HG03442 (cell line): ENCODE results near the gene RXRG.
A peak's percentile ranks its signal among the peaks of the same experiment; 100 is the strongest.
"Not testable (repeated sequence)": the region's sequence is repeated elsewhere in the genome, so short reads cannot be mapped to it uniquely, and the experiment has no call there.

ENCODE experiments used
- ATAC-seq: cut with Tn5 transposase; IDR thresholded peaks from one replicate; pipeline ENCODE4 v1.9.1; 2021; ENCODE audit warnings: mild to moderate bottlenecking, moderate library complexity; ENCODE audit not compliant: unreplicated experiment

The RXRG gene

DNA sequence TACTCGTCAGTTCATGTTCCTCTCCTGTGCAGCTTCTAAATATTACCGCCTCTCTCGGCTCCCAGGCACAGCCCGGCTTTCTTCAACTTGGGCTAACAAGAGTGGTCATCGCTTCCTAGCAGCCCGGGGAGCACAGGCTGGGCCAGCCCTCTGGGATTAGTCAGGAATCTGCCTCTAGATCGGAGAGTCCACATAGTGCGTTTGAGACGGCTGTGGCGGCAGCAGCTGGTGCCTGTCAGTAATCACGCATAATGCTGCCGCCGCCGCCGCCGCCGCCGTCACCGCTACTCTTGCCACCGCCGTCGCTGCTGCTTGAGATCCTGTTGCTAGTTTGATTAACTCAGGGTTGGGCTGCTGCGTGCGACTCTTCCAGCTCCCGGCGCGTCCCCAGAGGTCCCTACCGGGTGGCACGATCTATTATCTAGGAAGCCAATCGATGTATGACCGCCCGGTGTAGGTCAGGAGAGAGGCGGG, at the start of gene RXRG:
Gene RXRG, minus strand, starts transcription at position 230 of the 474 bp plus-strand sequence. CDS start 233 bp downstream, outside the sequence.
- ATAC-seq = no peak

DNA sequence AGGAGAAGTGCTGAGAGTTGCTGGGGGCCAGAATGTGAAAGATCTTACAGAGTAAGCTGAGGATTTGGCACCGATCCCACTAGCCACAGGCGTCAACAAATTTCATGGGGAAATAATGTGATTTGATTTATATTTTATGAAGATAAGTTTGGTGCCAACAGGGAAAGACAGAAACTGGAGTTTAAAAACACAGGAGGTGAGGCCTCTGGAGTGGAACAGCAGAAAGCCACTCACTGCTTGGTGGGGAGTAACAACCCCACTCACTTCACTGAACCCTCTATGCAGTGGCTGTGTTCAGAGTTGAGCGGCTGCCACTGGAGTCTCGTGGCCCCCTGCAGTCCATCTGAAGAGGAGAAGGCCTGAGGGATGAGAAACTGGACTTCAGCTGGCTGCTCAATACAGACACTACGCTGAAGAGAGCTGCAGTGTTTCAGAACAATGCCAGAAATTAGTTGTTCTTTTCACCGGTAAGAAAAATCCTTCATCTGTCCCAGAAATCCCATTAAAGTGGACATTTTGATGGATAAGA, 48.0 kb upstream of the RXRG start:
- no peak for ATAC-seq

GRCh38 chr1:165490175-165490574, 45.2 kb upstream of the RXRG start:
- ATAC-seq = no peak

DNA sequence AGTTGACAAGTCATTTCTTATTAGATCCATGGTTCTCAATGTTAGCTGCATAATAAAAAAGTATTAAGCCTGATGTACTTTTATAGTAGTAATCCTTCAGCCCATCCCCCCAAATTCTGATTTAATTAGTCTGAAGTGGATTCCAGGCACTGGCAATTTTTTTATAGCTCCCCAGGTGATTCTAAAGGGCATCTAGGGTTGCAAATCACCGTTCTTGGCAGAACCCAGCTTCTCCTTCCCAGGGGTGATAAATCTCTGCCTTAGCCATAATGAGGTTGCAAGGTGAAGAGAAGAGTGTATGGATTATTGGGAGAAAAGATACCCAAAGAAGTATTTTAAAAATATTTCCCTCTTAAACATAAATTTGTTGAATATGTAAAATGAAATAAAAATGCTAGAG, 43.0 kb upstream of the RXRG start:
- no peak for ATAC-seq

GRCh38 chr1:165486663-165487062, 41.7 kb upstream of the RXRG start:
- ATAC-seq = no peak

GRCh38 chr1:165485716-165486115, 40.8 kb upstream of the RXRG start:
- no peak for ATAC-seq

DNA sequence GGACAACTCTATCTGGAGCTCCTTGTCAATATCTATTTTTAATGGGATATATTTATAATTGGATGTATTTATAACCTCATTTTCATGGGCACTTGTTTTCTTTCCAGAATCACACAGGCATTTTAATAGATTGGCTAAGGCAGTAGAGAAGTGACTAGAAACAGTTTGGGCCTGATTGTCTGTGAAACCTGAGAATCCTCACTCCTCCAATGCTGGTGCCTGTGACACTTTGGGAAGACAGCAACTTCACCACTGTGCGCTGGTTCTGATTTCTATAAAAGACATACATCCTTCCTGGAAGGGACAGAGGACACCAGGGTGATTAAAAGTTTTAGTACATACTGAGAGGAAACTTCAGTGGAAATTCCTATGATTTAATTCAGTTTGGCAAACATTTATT, 39.6 kb upstream of the RXRG start:
- no peak for ATAC-seq

- no peak for ATAC-seq
Measured at GRCh38 chr1:165483412-165483811, 38.5 kb upstream of the RXRG start.

DNA sequence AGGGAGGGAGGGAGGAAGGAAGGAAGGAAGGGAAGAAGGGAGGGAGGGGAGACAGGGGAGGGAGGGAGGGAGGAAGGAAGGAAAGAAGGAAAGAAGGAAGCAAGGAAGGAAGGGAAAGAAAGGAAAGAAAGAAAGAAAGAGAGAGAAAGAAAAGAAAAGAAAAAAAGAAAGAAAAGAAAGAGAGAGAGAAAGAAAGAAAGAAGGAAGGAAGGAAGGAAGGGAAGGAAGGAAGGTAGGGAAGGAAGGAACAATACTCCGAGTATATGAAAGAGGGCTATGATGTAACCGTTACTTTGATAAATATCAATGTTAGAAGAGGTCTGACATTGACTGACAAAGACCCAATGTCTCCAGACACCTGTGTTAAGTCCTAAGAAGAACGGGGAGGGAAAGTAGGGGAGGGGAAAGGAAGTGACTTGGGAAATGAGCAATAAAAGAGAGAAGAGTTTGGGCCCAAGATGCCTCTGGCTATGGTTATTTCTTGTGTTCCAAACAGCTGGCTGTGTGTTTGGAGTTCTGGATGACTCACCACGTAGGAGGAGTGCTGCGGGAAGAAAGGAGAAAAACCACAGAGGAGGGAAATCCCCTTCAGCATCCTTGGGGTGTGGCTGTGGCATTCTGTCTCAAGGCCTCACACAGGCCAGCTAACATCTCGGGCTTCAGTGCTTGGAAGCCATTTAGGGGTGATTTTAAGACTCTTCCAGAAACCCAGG, 37.0 kb upstream of the RXRG start:
- peak; percentile 46 for ATAC-seq

GRCh38 chr1:165476776-165477175, 31.9 kb upstream of the RXRG start:
- ATAC-seq = no peak

DNA sequence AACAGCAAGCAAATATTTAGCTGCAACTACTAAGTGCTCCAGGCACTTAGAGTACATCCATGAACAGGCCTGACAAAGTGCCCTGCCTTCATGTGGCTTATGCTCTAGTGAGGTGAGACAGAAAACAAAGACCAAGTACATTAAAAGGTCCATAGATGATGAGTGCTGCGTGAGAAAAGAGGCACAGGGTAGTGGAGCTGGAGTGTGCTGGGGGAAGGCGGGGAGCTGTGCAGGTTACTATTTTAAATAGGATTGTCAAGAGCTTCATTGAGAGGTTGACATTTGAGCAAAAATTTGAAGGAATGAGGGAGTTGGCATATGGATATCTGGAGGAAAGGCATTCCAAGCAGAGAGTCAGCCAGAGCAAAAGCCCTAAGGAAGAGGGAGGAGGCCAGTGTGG, 29.3 kb upstream of the RXRG start:
- ATAC-seq = no peak

GRCh38 chr1:165473081-165473480, 28.2 kb upstream of the RXRG start:
- no peak for ATAC-seq

GRCh38 chr1:165468726-165469249, 23.9 kb upstream of the RXRG start:
- no peak for ATAC-seq

DNA sequence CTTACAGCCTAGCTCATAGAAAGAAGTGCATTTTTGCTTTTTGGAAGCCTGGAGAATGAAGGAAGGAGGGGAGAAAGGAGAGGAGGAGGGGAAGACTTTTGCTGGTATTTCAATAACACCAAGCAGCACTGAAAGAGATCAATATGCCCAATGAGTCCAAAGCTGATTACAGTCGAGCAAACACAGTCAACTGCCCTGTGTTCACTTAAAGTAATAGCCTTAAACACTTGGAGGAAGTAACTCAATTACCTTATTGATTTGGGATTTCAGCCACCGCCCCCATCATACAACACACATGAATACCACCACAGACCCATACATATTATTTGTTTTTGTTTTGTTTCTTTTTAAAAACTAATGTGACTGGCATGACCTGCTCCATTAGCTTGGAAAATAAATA, 23.3 kb upstream of the RXRG start:
- no peak for ATAC-seq

- ATAC-seq = no peak
Measured at GRCh38 chr1:165467706-165468105, 22.8 kb upstream of the RXRG start.

GRCh38 chr1:165463978-165464377, 19.1 kb upstream of the RXRG start:
- ATAC-seq = no peak

DNA sequence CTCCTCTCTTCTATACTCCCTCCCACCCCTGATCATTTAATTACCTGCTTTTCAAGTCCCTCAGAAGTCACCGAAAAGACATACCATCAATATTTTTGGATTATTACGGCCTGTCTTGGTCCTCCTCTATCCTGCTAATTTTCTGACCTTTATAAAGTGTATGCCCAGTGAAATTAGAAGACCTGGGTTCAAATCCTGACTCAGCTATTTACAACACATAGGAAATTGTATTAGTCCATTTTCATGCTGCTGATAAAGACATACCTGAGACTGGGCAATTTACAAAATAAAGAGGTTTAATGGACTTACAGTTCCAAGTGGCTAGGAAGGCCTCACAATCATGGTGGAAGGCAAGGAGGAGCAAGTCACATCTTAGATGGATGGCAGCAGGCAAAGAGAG, 14.8 kb upstream of the RXRG start:
- ATAC-seq = not testable (repeated sequence)

DNA sequence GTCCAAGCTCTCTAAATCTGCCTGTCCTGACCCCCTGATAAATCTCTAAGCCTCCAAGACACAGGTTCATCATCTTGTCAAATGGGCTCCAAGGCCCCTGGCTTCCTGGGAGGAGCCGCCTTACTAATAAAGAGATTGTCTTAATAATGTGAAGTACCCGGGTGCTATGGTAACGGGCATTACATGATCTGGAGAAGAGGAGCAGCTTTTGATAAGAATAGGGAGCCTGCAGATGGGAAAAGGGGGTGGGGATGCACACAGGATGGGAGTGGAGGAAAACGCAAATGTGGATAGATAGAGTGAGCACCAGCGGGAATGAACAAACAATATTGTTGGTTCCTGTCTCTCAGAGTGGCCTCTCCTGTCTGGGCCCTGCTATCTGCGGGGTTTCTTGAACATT, 11.9 kb upstream of the RXRG start:
- ATAC-seq = no peak

DNA sequence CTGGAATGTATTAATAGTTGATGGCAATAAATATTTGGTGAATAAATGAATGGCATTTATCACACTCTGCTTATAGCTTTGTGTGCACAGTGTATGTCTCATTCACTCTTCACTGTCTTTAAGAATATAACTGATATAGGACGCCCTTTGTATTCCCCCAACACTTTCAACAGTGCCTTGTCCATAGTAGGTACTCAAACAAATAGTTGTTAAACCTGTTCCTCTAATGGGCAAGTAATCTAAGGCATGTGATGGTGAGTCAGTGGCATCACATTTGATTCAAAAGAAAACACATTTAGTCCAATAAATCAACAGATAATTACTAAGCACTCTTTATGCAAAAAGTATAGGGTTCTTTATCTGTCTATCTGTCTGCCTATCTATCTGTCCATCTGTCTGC, 11.2 kb upstream of the RXRG start:
- ATAC-seq = no peak

DNA sequence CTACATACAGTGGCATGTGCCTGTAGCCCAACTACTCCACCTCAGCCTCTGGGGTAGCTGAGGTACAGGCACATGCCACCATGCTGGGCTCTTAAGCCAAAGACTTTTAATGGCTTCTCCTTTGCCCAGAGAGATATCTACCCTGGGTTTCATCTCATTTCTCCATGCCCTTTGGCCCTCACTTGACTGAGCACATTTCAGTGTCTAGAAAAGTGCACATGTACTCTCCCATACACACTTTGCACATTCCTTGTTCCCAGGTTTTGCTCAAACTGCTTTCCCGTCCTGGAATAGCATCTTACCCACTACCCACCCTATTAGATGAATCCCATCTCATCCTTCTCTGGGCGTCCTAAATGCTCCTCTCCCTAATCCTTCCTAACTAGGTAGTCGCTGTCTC, 10.2 kb upstream of the RXRG start:
- ATAC-seq = no peak

DNA sequence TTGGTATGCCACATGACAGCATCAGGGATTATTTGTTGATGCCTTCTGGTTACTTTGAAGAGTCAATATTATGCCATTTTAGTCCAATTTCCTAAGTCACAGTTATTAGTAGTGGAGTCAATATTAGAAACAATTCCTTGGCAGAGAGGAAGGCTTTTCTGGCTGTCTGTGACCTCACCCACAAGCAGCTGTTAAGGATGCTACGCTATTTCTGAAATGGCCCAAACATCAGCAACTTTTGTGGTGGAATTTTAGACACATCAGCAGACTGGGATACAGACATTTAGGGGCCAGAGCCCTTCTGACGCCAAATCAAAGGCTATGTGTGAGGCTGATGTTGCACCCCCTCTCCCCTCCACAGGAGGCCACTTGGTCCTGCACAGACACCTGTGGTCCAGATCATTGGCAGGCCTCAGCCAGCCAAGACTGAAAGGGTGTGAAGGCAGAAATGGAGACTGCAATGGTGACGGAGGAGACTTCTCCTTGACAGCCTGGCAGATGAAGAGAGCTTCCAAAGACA, 9.2 kb upstream of the RXRG start:
- ATAC-seq = no peak
